Daoy (cell line): ENCODE measurements around the gene ELOF1. TPM values are rescaled to one million over a fixed set of nuclear protein-coding genes. Genes with fewer than 3 reads are reported as not detected.

ENCODE experiments used
- DNase-seq: peaks from one replicate; pipeline ENCODE4 v3.0.0-alpha.2; 2015; ENCODE audit warnings: low read depth
- total RNA-seq: library from RNA; depleted of rRNA; stranded (reverse); fragments of >200 nt; shearing (Covaris generic); gene quantifications from 2 replicates; pipeline ENCODE4 v1.2.3, GENCODE V29; 2014; rRNA removed

Gene ELOF1
- total RNA-seq, 1 experiment from 2014 or later, result 79.0 TPM

DNA sequence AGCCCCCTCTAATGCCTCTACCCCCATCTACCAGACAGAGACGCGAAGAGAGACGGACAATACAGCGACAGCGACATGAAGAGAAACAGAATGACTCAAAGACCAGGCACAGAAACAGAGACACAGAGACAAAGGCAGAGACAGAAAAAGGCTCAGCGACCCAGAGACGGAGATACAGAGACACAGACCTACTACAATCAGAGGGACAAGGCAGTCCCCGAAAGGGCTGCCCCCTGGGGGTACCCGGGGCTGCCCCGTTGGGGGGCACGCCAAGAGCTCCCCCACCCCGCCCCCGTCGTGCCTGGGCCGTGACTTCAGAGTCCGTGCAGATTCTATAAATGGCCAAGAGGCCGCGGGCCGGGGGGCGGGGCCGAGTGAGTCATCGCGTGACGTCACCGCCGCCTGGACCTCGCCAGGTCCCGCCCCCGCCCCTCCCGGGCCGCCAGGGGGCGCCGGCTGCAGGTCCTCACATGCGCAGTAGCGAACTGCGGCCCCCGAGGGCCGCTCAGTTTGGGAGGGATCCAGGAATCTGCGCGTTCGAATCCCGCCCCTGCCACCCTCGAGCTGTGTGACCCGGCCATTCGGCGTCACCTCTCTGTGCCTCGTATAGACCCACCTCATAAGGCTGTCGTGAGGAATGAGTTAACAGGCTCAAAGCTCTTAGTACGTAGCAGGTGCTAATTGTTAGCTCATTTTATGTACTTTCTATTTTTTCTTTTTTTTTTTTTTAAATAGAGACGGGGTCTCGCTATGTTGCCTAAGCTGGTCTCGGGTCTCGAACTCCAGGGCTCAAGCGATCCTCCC lies 23.0 kb downstream of the ELOF1 start:
- peak; percentile 94 for DNase-seq

GRCh38 chr19:11534948-11535347 lies 24.1 kb downstream of the ELOF1 start:
- DNase-seq, result no peak

DNA sequence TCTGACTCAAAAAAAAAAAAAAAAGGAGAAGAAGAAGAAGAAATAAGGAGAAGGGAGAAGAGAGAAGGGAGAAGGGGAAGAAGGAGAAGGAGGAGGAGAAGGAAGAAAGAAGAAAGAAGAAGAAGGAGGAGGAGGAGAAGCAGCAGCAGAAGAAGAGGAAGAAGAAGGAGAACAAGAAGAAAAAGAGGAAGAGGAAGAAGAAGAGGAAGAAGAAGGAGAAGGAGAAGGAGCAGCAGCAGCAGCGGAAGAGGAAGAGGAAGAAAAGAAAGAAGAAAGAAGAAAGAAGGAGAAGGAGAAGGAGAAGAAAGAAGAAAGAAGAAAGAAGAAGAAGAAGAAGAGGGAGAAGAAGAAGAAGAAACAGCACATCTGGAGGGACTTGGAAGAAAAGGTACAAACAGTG lies 24.5 kb downstream of the ELOF1 start:
- DNase-seq, result no peak

GRCh38 chr19:11530432-11530831 lies 28.6 kb downstream of the ELOF1 start:
- peak; percentile 57 for DNase-seq

- peak; percentile 99 for DNase-seq
Observed at GRCh38 chr19:11528551-11529341, 30.3 kb downstream of the ELOF1 start, which contains the start of gene ECSIT. TSS of gene ECSIT (minus strand) at chr19:11529134. CDS start at chr19:11519170, 9,964 bp downstream.

DNA sequence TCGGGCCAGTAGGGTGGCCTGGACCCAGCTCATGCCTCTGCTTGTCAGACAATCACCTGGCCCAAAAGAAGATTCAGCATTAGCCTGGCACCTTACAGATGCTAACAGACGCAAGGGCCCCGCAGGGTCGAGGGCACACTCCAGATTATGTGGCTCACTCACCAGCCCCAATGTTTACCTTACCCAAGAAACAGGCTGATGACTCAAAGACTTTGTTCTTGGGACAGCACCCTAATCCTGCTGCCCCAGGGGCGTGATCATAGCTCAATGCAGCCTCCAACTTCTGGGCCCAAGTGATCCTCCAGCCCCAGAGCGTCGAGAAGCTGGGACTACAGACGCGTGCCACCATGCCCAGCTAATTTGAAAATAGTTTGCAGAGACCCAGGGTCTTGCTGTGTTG lies 39.9 kb downstream of the ELOF1 start:
- no peak for DNase-seq

GRCh38 chr19:11513946-11514345 lies 45.1 kb downstream of the ELOF1 start:
- no peak for DNase-seq

DNA sequence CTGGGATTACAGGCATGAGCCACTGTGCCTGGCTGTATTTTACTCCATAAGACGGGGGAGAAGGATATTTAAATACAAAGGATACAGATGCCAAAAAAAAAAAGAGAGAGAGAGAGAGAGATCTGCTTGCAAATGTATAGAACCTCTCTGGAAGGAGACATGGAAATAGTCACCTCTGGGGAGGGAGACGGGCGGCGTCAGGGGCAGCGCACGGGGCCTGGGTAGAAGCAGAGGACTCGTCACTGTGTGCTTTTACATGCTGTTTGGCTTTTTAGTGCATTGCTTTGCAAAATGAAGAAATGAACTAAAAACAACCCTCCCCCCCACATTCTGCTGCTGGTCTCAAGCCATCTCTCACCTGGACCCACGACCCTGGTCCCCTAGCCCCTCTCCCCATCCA lies 48.6 kb downstream of the ELOF1 start:
- DNase-seq, result no peak

GRCh38 chr19:11507370-11508078 lies 51.5 kb downstream of the ELOF1 start:
- no peak for DNase-seq

DNA sequence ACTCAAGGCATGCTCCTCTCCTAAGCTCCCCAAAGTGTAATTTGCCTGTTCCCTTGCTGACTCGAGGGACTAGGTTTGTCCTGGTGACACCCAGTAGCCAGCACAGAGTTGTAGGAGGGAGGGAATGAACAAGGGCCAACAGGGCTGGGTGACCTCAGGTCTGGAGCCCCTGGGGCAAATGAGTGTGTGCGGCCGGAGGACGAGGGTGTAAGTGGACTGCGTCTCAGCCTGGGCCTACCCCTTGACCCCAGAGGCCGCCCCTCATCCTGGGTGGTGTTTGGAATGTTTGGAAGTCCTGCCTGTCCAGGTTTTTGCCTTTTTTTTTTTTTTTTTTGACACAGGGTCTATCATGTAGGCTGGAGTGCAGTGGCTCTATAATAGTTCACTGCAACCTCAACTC lies 52.1 kb downstream of the ELOF1 start:
- DNase-seq, result no peak

GRCh38 chr19:11506101-11506555 lies 52.9 kb downstream of the ELOF1 start:
- no peak for DNase-seq

DNA sequence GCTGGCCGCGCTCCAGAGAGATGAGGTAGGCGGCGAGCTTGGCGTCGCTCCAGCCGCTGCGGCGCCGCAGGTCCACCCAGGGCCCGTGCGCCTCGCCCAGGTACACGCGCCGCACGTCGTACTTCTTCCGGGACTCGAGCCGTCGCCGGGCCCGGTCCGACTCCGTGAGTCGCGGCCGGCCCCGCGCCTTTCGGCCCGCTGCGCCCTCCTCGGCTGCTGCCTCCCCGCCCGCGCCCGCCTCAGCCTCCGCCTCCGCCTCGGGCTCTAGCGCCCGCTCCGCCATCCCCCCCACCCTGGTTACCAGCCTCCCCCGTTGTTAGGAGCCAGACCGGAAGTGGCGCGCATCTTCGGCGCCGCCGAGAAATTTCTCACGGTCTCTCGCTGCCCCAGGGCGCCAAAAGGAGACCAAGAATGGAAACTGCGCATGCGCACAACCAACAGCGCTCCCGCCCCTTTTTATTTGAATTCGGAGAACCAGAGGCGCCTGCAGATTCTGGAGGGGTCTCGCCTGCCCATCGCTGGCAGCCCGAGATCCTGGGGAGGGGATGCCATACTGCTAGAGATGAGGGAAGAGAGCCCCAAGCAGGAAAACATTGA lies 53.4 kb downstream of the ELOF1 start, which contains the start of gene ZNF653:
Gene ZNF653 (minus strand): TSS at position 336 of the 597 bp plus-strand sequence. CDS start 53 bp downstream, at position 283.
- peak; percentile 96 for DNase-seq

DNA sequence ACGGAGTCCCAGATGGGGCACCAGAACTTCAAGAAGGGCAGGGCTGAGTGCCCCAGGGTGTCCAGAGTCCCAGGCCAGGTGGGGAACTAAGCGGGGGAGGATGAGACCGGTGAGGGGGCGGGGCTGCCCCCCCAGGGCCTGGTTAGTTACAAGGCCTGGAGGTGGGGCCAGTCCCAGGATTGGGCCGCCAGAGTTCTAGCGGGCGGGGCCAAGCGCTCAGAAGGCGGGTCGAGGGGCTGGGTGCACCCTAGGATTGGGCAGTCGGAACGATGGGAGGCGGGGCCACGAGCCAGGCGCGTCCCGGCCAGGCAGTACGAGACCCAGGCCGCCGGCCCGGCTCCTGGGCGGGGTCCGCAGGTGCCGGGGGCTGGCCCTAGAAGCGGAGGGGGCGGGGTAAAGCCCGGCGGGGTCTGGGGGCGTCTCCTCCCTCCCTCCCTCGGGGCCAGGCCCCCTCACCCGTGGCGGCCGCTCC lies 54.0 kb downstream of the ELOF1 start:
- DNase-seq, result peak; percentile 98

DNA sequence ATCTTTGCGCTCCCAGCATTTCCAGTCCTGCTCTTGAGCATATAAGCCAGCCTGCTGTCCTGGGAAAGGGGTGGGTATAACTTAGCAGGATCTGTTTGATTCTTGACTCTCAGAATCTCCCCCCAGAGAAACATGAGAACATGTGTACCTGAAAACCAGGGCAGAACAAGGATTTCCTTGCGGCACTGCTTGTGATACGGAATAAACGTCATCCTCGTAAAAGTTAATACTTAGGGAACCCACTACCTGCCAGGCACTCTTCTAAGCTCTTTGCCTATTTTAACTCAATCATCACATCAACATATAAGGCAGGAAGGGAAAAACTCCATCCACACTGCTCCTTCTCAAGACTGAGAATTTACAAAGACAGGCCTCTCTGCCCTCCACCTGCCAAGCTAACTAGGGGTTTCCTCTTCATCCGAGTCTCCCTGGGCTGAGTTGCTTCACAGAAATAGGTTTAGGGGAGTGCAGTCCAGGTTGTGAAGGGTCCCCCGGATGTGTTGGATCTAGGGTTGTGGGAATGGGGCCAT lies 54.5 kb downstream of the ELOF1 start:
- no peak for DNase-seq

Other genes with a start within 250 kb of the ELOF1 start
- gene RAB3D, start 219.6 kb downstream of the ELOF1 start, total RNA-seq, result 0.86 and 1.2 TPM in 2 replicates
- gene TMEM205, start 213.0 kb downstream of the ELOF1 start, total RNA-seq, result 124 and 181 TPM in 2 replicates
- 0.63 and 0.68 TPM in 2 replicates for gene CCDC159, start 212.7 kb downstream of the ELOF1 start, total RNA-seq
- gene PLPPR2, start 203.8 kb downstream of the ELOF1 start, total RNA-seq, result 5.2 and 12.1 TPM in 2 replicates
- 0.57 and 1.4 TPM in 2 replicates for gene SWSAP1, start 184.6 kb downstream of the ELOF1 start, total RNA-seq
- 1.7 and 2.8 TPM in 2 replicates for gene EPOR, start 174.9 kb downstream of the ELOF1 start, total RNA-seq
- not detected in 2 replicates for gene RGL3, start 139.9 kb downstream of the ELOF1 start, total RNA-seq
- not detected in 2 replicates for gene ODAD3, start 124.1 kb downstream of the ELOF1 start, total RNA-seq
- gene PRKCSH, start 123.6 kb downstream of the ELOF1 start, total RNA-seq, result 83.6 and 85.8 TPM in 2 replicates
- not detected in 2 replicates for gene ELAVL3, start 78.2 kb downstream of the ELOF1 start, total RNA-seq
- 6.3 and 10.3 TPM in 2 replicates for gene ZNF653, start 53.4 kb downstream of the ELOF1 start, total RNA-seq
- gene ECSIT, start 30.1 kb downstream of the ELOF1 start, total RNA-seq, result 66.3 and 96.0 TPM in 2 replicates
- gene CNN1, start 20.4 kb downstream of the ELOF1 start, total RNA-seq, result 7.2 and 9.3 TPM in 2 replicates
- 0.45 and 0.97 TPM in 2 replicates for gene ACP5, start 18.4 kb upstream of the ELOF1 start, total RNA-seq
- gene ZNF627, start 38.3 kb upstream of the ELOF1 start, total RNA-seq, result 15.4 and 23.0 TPM in 2 replicates
- 4.5 and 8.6 TPM in 2 replicates for gene ZNF823, start 179.7 kb upstream of the ELOF1 start, total RNA-seq
- 2.3 and 4.1 TPM in 2 replicates for gene ZNF441, start 207.8 kb upstream of the ELOF1 start, total RNA-seq
- 0.23 and 5.3 TPM in 2 replicates for gene ZNF491, start 239.3 kb upstream of the ELOF1 start, total RNA-seq